K562 (cell line): ENCODE data around the gene PDGFA. TPM values are rescaled to one million over a fixed set of nuclear protein-coding genes. Genes with fewer than 3 reads are reported as not detected.

Source experiments
- CHD2 ChIP-seq: IDR thresholded peaks from 2 replicates; pipeline ENCODE4 v1.6.1; 2011; ENCODE audit warnings: low read depth, low read length
- GATAD2B ChIP-seq: fragments of 450-650 bp; IDR thresholded peaks from 2 replicates; pipeline ENCODE4 v1.6.1; 2017; ENCODE audit warnings: mild to moderate bottlenecking, borderline replicate concordance
- NONO ChIP-seq, 2 experiments: fragments of 200-400 bp in 1 of 2; fragments of 450-650 bp in 1 of 2; formaldehyde crosslinking in 1 of 2; IDR thresholded peaks; 2 replicates each; pipeline ENCODE4 v1.6.1; 2017; ENCODE audit warnings: low read depth in 2 of 2, mild to moderate bottlenecking in 2 of 2, moderate library complexity in 2 of 2, low read length in 1 of 2
- RFX7 ChIP-seq: fragments of 250-450 bp; sonication (Bioruptor Pico); IDR thresholded peaks from 2 replicates; pipeline ENCODE4 v1.5.1; 2021; ENCODE audit warnings: mild to moderate bottlenecking
- SAP30 ChIP-seq: fragments of 200-600 bp; sonication (generic); IDR thresholded peaks from 2 replicates; pipeline ENCODE4 v1.6.1; 2012; ENCODE audit warnings: borderline replicate concordance, low read depth, mild to moderate bottlenecking, moderate library complexity, low read length, control low read depth, inconsistent platforms; ENCODE audit not compliant: insufficient read depth, poor library complexity, severe bottlenecking
- ZEB2 ChIP-seq: fragments of 450-650 bp; IDR thresholded peaks from 2 replicates; pipeline ENCODE4 v1.6.1; 2016
- ZKSCAN8 ChIP-seq: fragments of 200-800 bp; sonication (Bioruptor generic); IDR thresholded peaks from 2 replicates; pipeline ENCODE4 v1.6.1; 2016; ENCODE audit warnings: missing genetic modification characterization, missing compliant biosample characterization
- ZNF561 ChIP-seq: fragments of 450-650 bp; formaldehyde crosslinking; conservative IDR thresholded peaks from 2 replicates; pipeline ENCODE4 v1.4.0; 2020; ENCODE audit warnings: mild to moderate bottlenecking, moderate library complexity
- ZNF584 ChIP-seq: fragments of 200-800 bp; sonication (Bioruptor generic); IDR thresholded peaks from 2 replicates; pipeline ENCODE4 v1.6.1; 2016; ENCODE audit warnings: low read depth, mild to moderate bottlenecking, missing genetic modification characterization, missing compliant biosample characterization
- ZNF696 ChIP-seq: fragments of 250-450 bp; sonication (Bioruptor Pico); conservative IDR thresholded peaks from 2 replicates; pipeline ENCODE4 v1.4.0; 2020; ENCODE audit warnings: mild to moderate bottlenecking, moderate library complexity
- polyA plus RNA-seq, 8 experiments: library from polyadenylated mRNA; depleted of rRNA in 4 of 8; stranded (reverse) in 5 of 8; unstranded in 3 of 8; fragments of >200 nt; fragmentation: Nextera tagmentation in 2 of 8; fragmentation: Illumina TruSeq in 1 of 8; extraction: Ambion mirVana in 2 of 8; extraction: Trizol in 1 of 8; gene quantifications; 2 replicates each; pipeline versions ENCODE4 v1.2.1 to v1.2.3, GENCODE V29; 2011 to 2014; ENCODE audit warnings: inconsistent platforms in 1 of 8, missing spikeins in 1 of 8
- total RNA-seq, 7 experiments: library from RNA; depleted of rRNA in 6 of 7; stranded (reverse); fragments of >200 nt in 6 of 7; fragmentation: Illumina TruSeq in 2 of 7; extraction: Trizol in 2 of 7; gene quantifications; 2 replicates each; pipeline versions ENCODE4 v1.2.1 to v1.2.3, GENCODE V29; 2011 to 2021; ENCODE audit warnings: low replicate concordance in 1 of 7
- TF ChIP-seq, protein P1 (sequence below): fragments of 250-450 bp; sonication (Bioruptor Pico); IDR thresholded peaks from 2 replicates; pipeline ENCODE4 v1.5.0; 2020; ENCODE audit warnings: mild to moderate bottlenecking, borderline replicate concordance
- TF ChIP-seq, protein P2 (sequence below): fragments of 200-600 bp; sonication (generic); IDR thresholded peaks from one replicate; pipeline ENCODE4 v1.6.1; 2012; ENCODE audit warnings: mild to moderate bottlenecking, low read depth, low read length, inconsistent platforms

Gene PDGFA
- total and polyA plus RNA-seq, 9 of the 15 experiments (the other 6 are each of a cell fraction or from before 2014, with no cell fraction given), result 2.5 to 10.2 (median 4.6) TPM

DNA sequence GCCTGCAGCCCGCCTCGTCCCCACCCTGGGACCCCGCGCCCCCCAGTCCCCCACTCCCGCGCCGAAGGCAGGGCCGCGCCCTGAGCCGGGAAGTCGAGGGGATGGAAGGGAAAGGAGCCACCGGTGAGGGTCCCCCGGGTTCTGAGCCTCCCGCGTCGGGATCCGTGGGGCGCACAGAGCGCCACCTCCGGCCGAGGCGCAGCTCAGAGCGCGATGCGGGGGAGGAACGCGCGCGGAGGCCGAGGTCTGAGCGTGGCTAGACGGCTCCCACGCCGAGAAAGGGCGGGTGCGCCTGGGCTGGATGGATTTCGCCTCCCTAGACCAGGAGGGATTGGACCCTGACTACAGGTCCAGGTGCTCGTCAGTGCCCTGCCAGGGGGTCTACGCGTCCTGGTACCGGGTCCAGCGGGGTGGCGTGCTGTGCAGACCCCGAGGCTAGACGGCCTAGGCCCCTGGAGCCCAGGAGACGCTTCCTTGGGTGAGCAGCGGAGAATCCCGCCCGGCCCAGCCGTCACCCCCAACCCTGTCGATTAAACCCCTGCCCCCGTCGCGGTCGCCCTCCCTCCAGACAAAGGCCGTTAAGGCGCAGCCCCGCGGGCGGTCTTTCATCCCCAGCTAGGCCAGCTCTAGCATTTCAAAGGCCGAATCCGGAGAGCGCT lies 986 bp upstream of the PDGFA start (continued):
- TF ChIP-seq ZNF561 (no peak), ZNF584 (CRISPR knock-in tag) (no peak), SAP30 (no peak), GATAD2B (peak; percentile 68; the same call in 1 of the 2 replicates), RFX7 (CRISPR knock-in tag) (no peak), NONO (IDR thresholded peaks at IDR 0.05; ENCODE audit: low read depth in 2 of 2, low read length in 1 of 2) (no peak), ZNF696 (CRISPR knock-in tag) (no peak), CHD2 (no peak), ZKSCAN8 (CRISPR knock-in tag) (no peak), ZEB2 (no peak)
- TF ChIP-seq, protein P1, sequence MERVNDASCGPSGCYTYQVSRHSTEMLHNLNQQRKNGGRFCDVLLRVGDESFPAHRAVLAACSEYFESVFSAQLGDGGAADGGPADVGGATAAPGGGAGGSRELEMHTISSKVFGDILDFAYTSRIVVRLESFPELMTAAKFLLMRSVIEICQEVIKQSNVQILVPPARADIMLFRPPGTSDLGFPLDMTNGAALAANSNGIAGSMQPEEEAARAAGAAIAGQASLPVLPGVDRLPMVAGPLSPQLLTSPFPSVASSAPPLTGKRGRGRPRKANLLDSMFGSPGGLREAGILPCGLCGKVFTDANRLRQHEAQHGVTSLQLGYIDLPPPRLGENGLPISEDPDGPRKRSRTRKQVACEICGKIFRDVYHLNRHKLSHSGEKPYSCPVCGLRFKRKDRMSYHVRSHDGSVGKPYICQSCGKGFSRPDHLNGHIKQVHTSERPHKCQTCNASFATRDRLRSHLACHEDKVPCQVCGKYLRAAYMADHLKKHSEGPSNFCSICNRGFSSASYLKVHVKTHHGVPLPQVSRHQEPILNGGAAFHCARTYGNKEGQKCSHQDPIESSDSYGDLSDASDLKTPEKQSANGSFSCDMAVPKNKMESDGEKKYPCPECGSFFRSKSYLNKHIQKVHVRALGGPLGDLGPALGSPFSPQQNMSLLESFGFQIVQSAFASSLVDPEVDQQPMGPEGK, result no peak
- TF ChIP-seq, protein P2, sequence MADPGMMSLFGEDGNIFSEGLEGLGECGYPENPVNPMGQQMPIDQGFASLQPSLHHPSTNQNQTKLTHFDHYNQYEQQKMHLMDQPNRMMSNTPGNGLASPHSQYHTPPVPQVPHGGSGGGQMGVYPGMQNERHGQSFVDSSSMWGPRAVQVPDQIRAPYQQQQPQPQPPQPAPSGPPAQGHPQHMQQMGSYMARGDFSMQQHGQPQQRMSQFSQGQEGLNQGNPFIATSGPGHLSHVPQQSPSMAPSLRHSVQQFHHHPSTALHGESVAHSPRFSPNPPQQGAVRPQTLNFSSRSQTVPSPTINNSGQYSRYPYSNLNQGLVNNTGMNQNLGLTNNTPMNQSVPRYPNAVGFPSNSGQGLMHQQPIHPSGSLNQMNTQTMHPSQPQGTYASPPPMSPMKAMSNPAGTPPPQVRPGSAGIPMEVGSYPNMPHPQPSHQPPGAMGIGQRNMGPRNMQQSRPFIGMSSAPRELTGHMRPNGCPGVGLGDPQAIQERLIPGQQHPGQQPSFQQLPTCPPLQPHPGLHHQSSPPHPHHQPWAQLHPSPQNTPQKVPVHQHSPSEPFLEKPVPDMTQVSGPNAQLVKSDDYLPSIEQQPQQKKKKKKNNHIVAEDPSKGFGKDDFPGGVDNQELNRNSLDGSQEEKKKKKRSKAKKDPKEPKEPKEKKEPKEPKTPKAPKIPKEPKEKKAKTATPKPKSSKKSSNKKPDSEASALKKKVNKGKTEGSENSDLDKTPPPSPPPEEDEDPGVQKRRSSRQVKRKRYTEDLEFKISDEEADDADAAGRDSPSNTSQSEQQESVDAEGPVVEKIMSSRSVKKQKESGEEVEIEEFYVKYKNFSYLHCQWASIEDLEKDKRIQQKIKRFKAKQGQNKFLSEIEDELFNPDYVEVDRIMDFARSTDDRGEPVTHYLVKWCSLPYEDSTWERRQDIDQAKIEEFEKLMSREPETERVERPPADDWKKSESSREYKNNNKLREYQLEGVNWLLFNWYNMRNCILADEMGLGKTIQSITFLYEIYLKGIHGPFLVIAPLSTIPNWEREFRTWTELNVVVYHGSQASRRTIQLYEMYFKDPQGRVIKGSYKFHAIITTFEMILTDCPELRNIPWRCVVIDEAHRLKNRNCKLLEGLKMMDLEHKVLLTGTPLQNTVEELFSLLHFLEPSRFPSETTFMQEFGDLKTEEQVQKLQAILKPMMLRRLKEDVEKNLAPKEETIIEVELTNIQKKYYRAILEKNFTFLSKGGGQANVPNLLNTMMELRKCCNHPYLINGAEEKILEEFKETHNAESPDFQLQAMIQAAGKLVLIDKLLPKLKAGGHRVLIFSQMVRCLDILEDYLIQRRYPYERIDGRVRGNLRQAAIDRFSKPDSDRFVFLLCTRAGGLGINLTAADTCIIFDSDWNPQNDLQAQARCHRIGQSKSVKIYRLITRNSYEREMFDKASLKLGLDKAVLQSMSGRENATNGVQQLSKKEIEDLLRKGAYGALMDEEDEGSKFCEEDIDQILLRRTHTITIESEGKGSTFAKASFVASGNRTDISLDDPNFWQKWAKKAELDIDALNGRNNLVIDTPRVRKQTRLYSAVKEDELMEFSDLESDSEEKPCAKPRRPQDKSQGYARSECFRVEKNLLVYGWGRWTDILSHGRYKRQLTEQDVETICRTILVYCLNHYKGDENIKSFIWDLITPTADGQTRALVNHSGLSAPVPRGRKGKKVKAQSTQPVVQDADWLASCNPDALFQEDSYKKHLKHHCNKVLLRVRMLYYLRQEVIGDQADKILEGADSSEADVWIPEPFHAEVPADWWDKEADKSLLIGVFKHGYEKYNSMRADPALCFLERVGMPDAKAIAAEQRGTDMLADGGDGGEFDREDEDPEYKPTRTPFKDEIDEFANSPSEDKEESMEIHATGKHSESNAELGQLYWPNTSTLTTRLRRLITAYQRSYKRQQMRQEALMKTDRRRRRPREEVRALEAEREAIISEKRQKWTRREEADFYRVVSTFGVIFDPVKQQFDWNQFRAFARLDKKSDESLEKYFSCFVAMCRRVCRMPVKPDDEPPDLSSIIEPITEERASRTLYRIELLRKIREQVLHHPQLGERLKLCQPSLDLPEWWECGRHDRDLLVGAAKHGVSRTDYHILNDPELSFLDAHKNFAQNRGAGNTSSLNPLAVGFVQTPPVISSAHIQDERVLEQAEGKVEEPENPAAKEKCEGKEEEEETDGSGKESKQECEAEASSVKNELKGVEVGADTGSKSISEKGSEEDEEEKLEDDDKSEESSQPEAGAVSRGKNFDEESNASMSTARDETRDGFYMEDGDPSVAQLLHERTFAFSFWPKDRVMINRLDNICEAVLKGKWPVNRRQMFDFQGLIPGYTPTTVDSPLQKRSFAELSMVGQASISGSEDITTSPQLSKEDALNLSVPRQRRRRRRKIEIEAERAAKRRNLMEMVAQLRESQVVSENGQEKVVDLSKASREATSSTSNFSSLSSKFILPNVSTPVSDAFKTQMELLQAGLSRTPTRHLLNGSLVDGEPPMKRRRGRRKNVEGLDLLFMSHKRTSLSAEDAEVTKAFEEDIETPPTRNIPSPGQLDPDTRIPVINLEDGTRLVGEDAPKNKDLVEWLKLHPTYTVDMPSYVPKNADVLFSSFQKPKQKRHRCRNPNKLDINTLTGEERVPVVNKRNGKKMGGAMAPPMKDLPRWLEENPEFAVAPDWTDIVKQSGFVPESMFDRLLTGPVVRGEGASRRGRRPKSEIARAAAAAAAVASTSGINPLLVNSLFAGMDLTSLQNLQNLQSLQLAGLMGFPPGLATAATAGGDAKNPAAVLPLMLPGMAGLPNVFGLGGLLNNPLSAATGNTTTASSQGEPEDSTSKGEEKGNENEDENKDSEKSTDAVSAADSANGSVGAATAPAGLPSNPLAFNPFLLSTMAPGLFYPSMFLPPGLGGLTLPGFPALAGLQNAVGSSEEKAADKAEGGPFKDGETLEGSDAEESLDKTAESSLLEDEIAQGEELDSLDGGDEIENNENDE, result no peak
